HG03039 (cell line): ENCODE measurements around the gene SP100.
"Not testable (repeated sequence)": the region's sequence is repeated elsewhere in the genome, so short reads cannot be mapped to it uniquely, and the experiment has no call there.

Source experiments
- ATAC-seq: cut with Tn5 transposase; IDR thresholded peaks from one replicate; pipeline ENCODE4 v1.9.1; 2021; ENCODE audit warnings: mild to moderate bottlenecking, moderate library complexity; ENCODE audit not compliant: unreplicated experiment

Gene SP100

GRCh38 chr2:230416061-230416721, at the start of gene SP100:
Gene SP100, plus strand, starts transcription at chr2:230416201. Its CDS starts 96 bp downstream, at chr2:230416297.
- peak; percentile 69 for ATAC-seq

- no peak for ATAC-seq
Observed at GRCh38 chr2:230382108-230382507, 33.9 kb upstream of the SP100 start.

- ATAC-seq: no peak
Observed at GRCh38 chr2:230383453-230383852, 32.5 kb upstream of the SP100 start.

- ATAC-seq: no peak
Observed at GRCh38 chr2:230384986-230385385, 31.0 kb upstream of the SP100 start.

- no peak for ATAC-seq
Observed at GRCh38 chr2:230394301-230394700, 21.7 kb upstream of the SP100 start.

- ATAC-seq: not testable (repeated sequence)
Observed at GRCh38 chr2:230398698-230399097, 17.3 kb upstream of the SP100 start.

GRCh38 chr2:230400041-230400440, 16.0 kb upstream of the SP100 start:
- no peak for ATAC-seq

- no peak for ATAC-seq
Observed at GRCh38 chr2:230400454-230400853, 15.5 kb upstream of the SP100 start.

- ATAC-seq: not testable (repeated sequence)
Observed at GRCh38 chr2:230401026-230401425, 15.0 kb upstream of the SP100 start.

- ATAC-seq: no peak
Observed at GRCh38 chr2:230403746-230404145, 12.3 kb upstream of the SP100 start.

- ATAC-seq: no peak
Observed at GRCh38 chr2:230405824-230406223, 10.2 kb upstream of the SP100 start.

GRCh38 chr2:230408244-230408842, 7.7 kb upstream of the SP100 start:
- ATAC-seq: no peak

- ATAC-seq: not testable (repeated sequence)
Observed at GRCh38 chr2:230409316-230409715, 6.7 kb upstream of the SP100 start.

GRCh38 chr2:230410263-230410662, 5.7 kb upstream of the SP100 start:
- ATAC-seq: no peak

GRCh38 chr2:230410861-230411569, 5.0 kb upstream of the SP100 start:
- no peak for ATAC-seq

- peak; percentile 44 for ATAC-seq
Observed at GRCh38 chr2:230411570-230412370, 4.2 kb upstream of the SP100 start.

GRCh38 chr2:230412371-230412711, 3.7 kb upstream of the SP100 start:
- no peak for ATAC-seq

GRCh38 chr2:230412846-230413245, 3.2 kb upstream of the SP100 start:
- no peak for ATAC-seq

- no peak for ATAC-seq
Observed at GRCh38 chr2:230413479-230413878, 2.5 kb upstream of the SP100 start.

- ATAC-seq: no peak
Observed at GRCh38 chr2:230414302-230414701, 1.7 kb upstream of the SP100 start.

- ATAC-seq: no peak
Observed at GRCh38 chr2:230417436-230417835, 1.4 kb downstream of the SP100 start.
